ENCODE data around the gene TRIM16.
"Not testable (repeated sequence)": the region's sequence is repeated elsewhere in the genome, so short reads cannot be mapped to it uniquely, and the experiment has no call there.

The TRIM16 gene

DNA sequence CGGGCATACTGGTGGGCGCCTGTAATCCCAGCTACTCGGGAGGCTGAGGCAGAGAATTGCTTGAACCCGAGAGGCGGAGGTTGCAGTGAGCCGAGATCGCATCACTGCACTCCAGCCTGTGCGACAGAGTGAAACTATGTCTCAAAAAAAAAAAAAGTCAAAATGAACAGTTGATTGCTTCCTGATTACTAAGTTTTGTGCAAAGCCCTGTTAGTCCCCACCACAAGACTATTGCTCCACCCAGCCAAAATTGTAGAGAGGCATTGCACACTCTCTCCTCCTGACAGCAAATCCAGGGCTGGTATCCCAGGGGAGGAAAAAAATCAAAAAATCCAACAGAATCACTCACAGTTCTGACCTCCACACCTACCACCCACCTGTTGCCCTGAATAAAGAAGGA is 91.2 kb downstream of the TRIM16 start:
- DNase-seq: not testable (repeated sequence)

- not testable (repeated sequence) for DNase-seq
Observed at GRCh38 chr17:15591986-15592385, 92.1 kb downstream of the TRIM16 start.

GRCh38 chr17:15590844-15591243 is 93.3 kb downstream of the TRIM16 start:
- not testable (repeated sequence) for DNase-seq

DNA sequence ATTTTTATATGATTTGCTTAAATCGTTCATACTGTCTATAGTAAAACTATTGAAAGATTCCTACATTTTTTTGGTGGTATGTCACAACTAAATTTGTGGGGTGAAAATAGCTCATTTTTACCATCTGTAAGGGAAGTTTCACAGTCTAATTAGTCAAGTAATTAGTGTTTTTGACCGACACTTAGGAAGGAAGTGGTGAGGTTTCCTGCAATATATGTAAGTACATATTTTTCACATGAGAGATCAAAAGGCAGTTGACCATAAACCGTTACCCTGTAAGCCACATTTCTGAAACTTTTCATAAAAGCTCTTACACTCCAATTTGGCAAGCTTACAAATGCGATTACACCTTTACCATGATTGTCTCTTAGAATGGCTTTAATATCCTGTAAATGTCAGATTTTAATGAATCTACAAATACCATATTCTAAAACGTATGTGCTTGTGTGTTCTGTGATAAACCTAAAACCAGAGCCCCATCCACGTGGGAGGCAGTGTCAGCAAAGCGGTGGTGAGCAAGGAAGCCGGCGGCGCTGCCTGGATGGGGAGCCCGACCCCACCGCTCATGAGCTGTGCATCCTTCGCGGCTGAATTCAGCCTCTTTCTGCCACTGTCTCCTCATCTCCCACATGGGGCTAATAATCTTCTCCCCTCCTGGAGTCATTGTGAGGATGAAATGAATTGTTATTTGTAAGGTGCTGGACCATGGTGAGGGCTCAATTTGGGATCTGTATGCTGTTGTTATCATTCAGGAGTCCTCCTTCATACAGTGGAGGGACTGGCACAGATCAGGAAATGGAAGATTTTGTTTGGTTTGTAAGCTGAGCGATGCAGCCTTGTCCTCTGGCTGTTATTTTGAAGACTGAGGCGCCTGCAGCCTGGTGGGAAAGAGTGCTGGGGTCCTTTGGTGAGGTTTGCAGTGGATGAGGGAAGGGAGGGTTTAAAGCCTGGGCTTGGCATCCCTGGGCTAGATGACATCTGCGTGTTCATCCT is 94.3 kb downstream of the TRIM16 start:
- DNase-seq: not testable (repeated sequence)

DNA sequence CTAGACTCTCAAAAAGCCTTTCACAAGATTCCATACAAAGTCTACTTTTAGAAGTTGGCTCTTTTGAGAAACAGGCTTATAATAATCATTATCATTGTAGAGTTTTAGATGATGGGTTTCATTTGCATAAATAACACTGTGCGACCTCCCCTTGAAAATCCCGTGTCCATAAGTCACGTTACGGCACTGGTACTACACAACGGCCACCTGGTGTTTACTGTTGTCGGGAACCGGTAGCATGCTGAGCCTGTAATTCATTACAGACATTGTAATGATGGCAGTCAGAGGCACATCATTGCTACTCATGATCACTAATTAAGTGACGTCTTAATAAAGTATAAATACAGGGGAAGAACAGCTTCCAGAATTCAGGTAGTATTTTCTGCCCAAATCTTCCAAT is 96.1 kb downstream of the TRIM16 start:
- DNase-seq: not testable (repeated sequence)

- DNase-seq: not testable (repeated sequence)
Observed at GRCh38 chr17:15583313-15583712, 100.8 kb downstream of the TRIM16 start.

GRCh38 chr17:15581462-15581861 is 102.6 kb downstream of the TRIM16 start:
- DNase-seq: not testable (repeated sequence)
